LNCAP (cell line): ENCODE data around the gene CEL.

Source experiments
- CTCF ChIP-seq: fragments of 450-650 bp; IDR thresholded peaks from 2 replicates; pipeline ENCODE4 v1.5.1; 2017; ENCODE audit warnings: mild to moderate bottlenecking

Gene CEL

GRCh38 chr9:133030317-133031129, 31.3 kb upstream of the CEL start, which contains the start of gene GTF3C5:
Gene GTF3C5, plus strand, starts transcription at chr9:133030997. Its CDS starts 15 bp downstream, at chr9:133031012.
- no peak for TF ChIP-seq CTCF

- no peak for TF ChIP-seq CTCF
These were observed 30.7 kb upstream of the CEL start for GRCh38 chr9:133031130-133031422.

- TF ChIP-seq CTCF, result no peak
These were observed 30.3 kb upstream of the CEL start for GRCh38 chr9:133031496-133031911.

GRCh38 chr9:133032171-133032570, 29.6 kb upstream of the CEL start:
- TF ChIP-seq CTCF, result no peak

- no peak for TF ChIP-seq CTCF
These were observed 26.1 kb upstream of the CEL start for GRCh38 chr9:133035669-133036068.

GRCh38 chr9:133037775-133038515, 23.8 kb upstream of the CEL start:
- TF ChIP-seq CTCF, result no peak

- TF ChIP-seq CTCF, result peak; percentile 57
These were observed 20.8 kb upstream of the CEL start for GRCh38 chr9:133040892-133041479.
